IPS-18c (cell line): ENCODE results near the gene KIF3C.
"Not testable (repeated sequence)": the region's sequence is repeated elsewhere in the genome, so short reads cannot be mapped to it uniquely, and the experiment has no call there.

ENCODE experiments used
- H3K4me3 ChIP-seq: 2 replicates; pipeline ENCODE4 v1.7.0; 2013; ENCODE audit warnings: low read depth, mild to moderate bottlenecking, low read length, moderate library complexity; ENCODE audit not compliant: insufficient read depth
- H3K9me3 ChIP-seq: one replicate; pipeline ENCODE4 v1.6.1; 2013; ENCODE audit warnings: mild to moderate bottlenecking, low read length, moderate library complexity; ENCODE audit not compliant: control insufficient read depth, insufficient read depth

The KIF3C gene

GRCh38 chr2:25979001-25979400 is 3.3 kb downstream of the KIF3C start:
- Histone ChIP-seq H3K9me3 (no peaks in the 10 kb centered on the region), H3K4me3 (no peak overlapping the region)

GRCh38 chr2:25977768-25978167 is 4.5 kb downstream of the KIF3C start:
- Histone ChIP-seq H3K4me3 (no peak overlapping the region), H3K9me3 (no peaks in the 10 kb centered on the region)

- H3K4me3 ChIP-seq, result no peak overlapping the region
- H3K9me3 ChIP-seq, result no peaks in the 10 kb centered on the region
These were observed 5.1 kb downstream of the KIF3C start for GRCh38 chr2:25976983-25977741.

- Histone ChIP-seq H3K9me3 (no peaks in the 10 kb centered on the region), H3K4me3 (no peak overlapping the region)
These were observed 10.1 kb downstream of the KIF3C start for GRCh38 chr2:25972049-25972823.

- H3K9me3 ChIP-seq, result no peaks in the 10 kb centered on the region
- no peak overlapping the region for H3K4me3 ChIP-seq
These were observed 10.7 kb downstream of the KIF3C start for GRCh38 chr2:25971596-25971995.

GRCh38 chr2:25966531-25967270 is 15.6 kb downstream of the KIF3C start:
- no peaks in the 10 kb centered on the region for H3K9me3 ChIP-seq
- no peak overlapping the region for H3K4me3 ChIP-seq

GRCh38 chr2:25964891-25965290 is 17.4 kb downstream of the KIF3C start:
- H3K9me3 ChIP-seq, result no peaks in the 10 kb centered on the region
- no peak overlapping the region for H3K4me3 ChIP-seq

- Histone ChIP-seq H3K4me3 (no peak overlapping the region), H3K9me3 (no peaks in the 10 kb centered on the region)
These were observed 21.4 kb downstream of the KIF3C start for GRCh38 chr2:25960920-25961319.

- Histone ChIP-seq H3K4me3 (no peak overlapping the region), H3K9me3 (no peaks in the 10 kb centered on the region)
These were observed 21.9 kb downstream of the KIF3C start for GRCh38 chr2:25960396-25960795.

GRCh38 chr2:25958611-25959010 is 23.7 kb downstream of the KIF3C start:
- H3K9me3 ChIP-seq, H3K4me3 ChIP-seq: not testable (repeated sequence)

GRCh38 chr2:25957743-25958142 is 24.6 kb downstream of the KIF3C start:
- H3K4me3 ChIP-seq, result no peak overlapping the region
- no peaks in the 10 kb centered on the region for H3K9me3 ChIP-seq

- Histone ChIP-seq H3K9me3 (no peaks in the 10 kb centered on the region), H3K4me3 (no peak overlapping the region; the same call in 1 of the 2 replicates)
These were observed 26.3 kb downstream of the KIF3C start for GRCh38 chr2:25955869-25956535.

GRCh38 chr2:25955036-25955435 is 27.3 kb downstream of the KIF3C start:
- H3K9me3 ChIP-seq, result no peaks in the 10 kb centered on the region
- H3K4me3 ChIP-seq, result no peak overlapping the region

- Histone ChIP-seq H3K4me3 (no peak overlapping the region), H3K9me3 (no peaks in the 10 kb centered on the region)
These were observed 28.0 kb downstream of the KIF3C start for GRCh38 chr2:25954199-25954752.

- no peak overlapping the region for H3K4me3 ChIP-seq
- H3K9me3 ChIP-seq, result no peaks in the 10 kb centered on the region
These were observed 31.2 kb downstream of the KIF3C start for GRCh38 chr2:25951071-25951547.

- Histone ChIP-seq H3K9me3 (no peaks in the 10 kb centered on the region), H3K4me3 (no peak overlapping the region)
These were observed 33.9 kb downstream of the KIF3C start for GRCh38 chr2:25948437-25948836.

- Histone ChIP-seq H3K4me3 (no peak overlapping the region), H3K9me3 (no peaks in the 10 kb centered on the region)
These were observed 41.3 kb downstream of the KIF3C start for GRCh38 chr2:25941042-25941441.
